GM21717 (cell line): Measurements from ENCODE around the gene MNAT1.
A peak's percentile ranks its signal among the peaks of the same experiment; 100 is the strongest.
"Not testable (repeated sequence)": the region's sequence is repeated elsewhere in the genome, so short reads cannot be mapped to it uniquely, and the experiment has no call there.

Experiments used
- ATAC-seq: cut with Tn5 transposase; IDR thresholded peaks from one replicate; pipeline ENCODE4 v1.9.1; 2021; ENCODE audit warnings: mild to moderate bottlenecking, moderate library complexity; ENCODE audit not compliant: unreplicated experiment

MNAT1 gene

DNA sequence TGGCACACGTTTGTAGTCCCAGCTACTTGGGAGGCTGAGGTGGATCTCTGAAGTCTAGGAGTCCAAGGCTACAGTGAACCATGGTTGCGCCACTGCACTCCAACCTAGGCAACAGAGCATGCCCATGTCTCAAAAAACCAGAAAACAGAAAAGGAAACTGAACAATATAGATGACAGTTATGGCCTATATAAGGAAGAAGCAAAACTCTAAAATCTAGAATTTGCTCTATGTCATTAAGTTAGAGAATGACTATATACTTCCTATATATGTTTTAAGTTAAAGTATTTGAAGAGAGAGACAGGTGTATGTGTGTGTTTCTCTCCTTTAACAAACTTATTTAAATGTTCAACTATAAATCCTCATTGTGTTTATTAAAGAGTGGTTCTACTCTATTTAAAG lies 65.8 kb downstream of the MNAT1 start:
- ATAC-seq = no peak

GRCh38 chr14:60803871-60804270 lies 69.3 kb downstream of the MNAT1 start:
- no peak for ATAC-seq

- ATAC-seq = no peak
Observed at GRCh38 chr14:60805841-60806430, 71.4 kb downstream of the MNAT1 start.

DNA sequence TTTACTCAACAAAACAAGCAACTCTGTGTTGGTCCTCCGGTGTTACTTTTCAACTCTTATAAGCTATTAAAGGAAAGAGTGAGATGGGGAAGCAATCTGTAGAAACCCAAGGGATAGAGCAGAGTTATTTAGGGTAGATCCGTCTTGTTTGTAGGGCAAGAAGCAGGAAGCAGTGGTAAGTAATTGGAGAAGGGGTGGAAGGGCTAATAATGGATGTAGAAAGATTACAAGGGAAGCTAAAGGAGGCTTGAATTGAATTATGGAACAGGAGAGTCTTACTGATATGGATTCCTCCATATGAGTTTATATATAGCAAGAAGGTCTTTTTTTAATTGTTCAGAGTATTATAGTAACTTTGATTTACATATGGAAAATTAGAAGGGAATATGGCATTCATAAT lies 72.7 kb downstream of the MNAT1 start:
- ATAC-seq = no peak

GRCh38 chr14:60807971-60808370 lies 73.4 kb downstream of the MNAT1 start:
- no peak for ATAC-seq

DNA sequence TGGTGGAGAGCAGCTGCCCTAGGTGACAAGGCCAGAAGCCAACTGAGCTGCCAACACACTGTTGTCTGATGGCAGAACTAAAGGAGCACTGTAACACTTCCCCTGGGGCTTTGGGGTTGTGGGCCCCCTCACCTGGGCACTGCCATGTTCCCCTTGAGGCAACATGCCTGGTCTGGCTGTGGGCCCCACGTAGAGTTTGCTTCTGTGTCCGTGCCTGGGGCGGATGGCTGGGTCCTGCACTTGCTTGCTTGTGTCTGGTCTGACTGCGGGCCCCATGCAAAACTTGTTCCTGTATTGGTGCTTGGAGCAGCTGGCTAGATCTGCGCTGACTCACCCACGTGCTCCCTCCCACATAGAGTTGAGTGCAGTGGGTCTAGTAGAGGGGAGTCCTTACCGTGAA lies 78.4 kb downstream of the MNAT1 start:
- ATAC-seq = no peak

GRCh38 chr14:60815371-60815770 lies 80.8 kb downstream of the MNAT1 start:
- peak; percentile 95 for ATAC-seq

DNA sequence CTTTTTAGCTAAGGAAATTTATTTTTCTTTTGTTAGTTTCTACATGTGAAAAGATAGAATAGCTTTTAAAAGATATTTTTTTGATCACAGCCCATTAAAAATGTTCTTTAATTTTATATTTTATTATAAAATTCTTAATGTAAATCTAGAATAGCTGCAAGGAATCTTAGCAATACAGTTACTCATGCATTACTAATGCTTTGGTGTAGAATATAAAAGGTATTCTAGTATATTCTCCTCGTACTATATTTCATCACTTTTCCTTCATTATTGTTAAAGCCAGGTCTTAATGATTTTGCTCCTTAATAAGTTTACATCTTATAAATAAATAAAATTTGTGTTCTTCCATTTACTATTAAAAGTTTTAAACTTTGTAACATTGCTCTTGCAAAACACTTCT lies 82.6 kb downstream of the MNAT1 start:
- ATAC-seq = no peak

- ATAC-seq = no peak
Observed at GRCh38 chr14:60819575-60819974, 85.0 kb downstream of the MNAT1 start.

- no peak for ATAC-seq
Observed at GRCh38 chr14:60838601-60839000, 104.0 kb downstream of the MNAT1 start.

DNA sequence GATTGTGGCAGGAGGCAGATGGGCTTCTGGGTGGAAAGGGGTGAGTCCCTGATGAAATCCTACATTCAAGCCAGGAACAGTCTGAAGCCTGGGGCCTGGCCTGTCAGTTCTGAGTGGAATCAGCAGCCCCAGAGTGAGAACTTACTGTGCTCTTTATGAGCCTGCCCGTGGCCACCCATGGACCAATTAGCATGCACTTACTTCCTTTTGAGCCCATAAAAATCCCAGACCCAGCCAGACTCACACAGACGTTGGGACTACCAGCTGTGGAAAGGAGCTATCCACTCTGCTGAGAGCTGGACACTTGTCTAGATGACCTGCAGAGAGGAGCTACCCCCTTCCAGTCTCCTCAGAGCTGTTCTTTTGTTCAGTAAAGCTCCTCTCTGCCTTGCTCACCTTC lies 104.5 kb downstream of the MNAT1 start:
- no peak for ATAC-seq

GRCh38 chr14:60839657-60840056 lies 105.1 kb downstream of the MNAT1 start:
- no peak for ATAC-seq

- ATAC-seq = no peak
Observed at GRCh38 chr14:60840313-60840712, 105.8 kb downstream of the MNAT1 start.

- peak; percentile 91 for ATAC-seq
Observed at GRCh38 chr14:60845523-60845922, 111.0 kb downstream of the MNAT1 start.

DNA sequence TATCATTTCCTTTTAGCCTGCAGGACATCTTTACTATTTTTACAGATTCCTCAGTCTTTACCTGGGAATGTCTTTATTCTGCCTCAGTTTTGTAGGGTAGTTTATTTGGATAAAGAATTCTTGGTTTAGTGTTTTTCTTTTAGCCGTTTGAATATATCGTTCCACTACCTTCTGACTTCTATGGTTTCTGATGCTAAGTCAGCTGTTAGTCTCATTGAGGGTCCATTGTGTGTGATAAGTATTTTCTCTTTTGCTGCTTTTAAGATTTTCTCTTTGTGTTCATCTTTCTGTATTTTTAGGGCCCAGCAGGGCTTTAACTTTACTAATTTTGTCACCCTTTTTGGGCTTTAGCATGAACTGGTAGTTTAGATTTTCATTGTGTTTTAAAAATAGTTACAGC lies 113.5 kb downstream of the MNAT1 start:
- no peak for ATAC-seq

GRCh38 chr14:60851692-60852091 lies 117.1 kb downstream of the MNAT1 start:
- not testable (repeated sequence) for ATAC-seq

- ATAC-seq = no peak
Observed at GRCh38 chr14:60856111-60856510, 121.5 kb downstream of the MNAT1 start.

DNA sequence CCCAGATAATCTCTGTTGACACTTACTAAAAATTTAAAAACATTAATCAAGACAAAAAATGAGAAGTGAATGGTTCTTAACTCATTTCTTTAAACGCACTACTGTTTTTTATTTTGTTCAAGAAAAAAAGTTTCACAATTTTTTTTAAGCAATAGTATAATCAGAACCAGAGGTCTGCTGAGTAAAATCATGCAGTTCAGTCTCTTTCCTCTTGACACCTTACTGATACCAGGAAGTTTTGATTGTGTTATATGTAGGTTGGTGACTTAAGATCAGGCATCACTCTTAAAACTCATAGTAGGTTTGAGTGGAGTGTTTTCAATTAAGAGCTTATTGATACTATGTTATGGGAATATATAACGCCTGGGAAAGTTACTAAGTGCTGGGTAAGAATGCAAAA lies 125.0 kb downstream of the MNAT1 start:
- no peak for ATAC-seq

- no peak for ATAC-seq
Observed at GRCh38 chr14:60861545-60862140, 127.1 kb downstream of the MNAT1 start.

- ATAC-seq = no peak
Observed at GRCh38 chr14:60862283-60862682, 127.7 kb downstream of the MNAT1 start.

DNA sequence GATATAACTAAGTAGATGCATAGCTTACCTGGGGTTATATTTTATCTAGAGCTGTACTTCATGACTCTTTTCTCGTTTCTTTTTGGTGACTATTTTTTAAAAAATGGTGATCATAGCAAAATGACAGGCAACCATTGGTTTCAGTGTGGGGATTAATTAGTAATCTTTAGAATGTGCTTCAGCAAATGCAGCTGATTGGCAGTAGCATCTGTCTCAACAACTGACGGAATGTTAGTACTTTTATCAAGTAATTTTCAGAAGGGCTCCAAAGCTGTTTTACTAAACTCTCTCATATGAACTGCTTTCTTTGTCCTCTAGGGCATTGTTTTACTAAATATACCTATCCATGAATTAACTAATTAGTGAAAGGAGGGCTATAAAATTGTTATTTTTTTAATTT lies 128.7 kb downstream of the MNAT1 start:
- no peak for ATAC-seq

DNA sequence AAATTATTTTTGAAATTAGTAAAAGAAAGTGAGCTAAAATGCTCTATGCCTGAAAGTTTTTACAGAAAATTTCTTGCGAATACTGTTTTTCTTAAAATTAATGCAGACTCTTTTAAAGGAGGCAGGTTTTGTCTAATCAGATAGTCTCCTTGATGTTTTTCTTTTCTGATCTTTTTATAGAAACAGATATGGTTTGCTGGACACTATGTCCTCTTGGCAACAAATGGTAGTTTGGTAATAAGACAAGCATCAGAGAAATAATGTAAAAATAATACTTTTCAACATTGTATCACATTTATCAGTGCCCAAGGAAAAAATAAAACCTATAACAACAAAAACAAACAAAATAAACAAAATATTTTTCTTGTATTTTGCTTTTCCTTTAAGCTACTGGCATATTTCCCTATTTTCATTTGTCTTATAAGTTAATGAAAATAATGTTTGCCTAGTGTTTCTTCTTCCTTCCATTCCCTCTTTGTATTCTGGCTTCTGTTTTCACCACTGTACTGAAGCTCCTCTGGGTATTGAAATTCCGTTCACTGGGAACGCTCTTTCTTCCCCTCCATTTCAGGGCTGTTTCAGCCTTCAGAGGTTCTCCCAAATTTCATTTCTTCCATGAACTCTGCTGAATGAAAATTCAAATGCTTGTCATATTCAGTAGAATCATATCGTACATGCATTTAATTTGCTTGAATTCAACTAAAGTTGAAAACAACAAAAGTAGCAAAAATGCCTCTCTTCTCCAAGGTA lies 131.0 kb downstream of the MNAT1 start:
- ATAC-seq = no peak
